K562 (cell line): ENCODE measurements around the gene SLC35G6. TPM values are rescaled to one million over a fixed set of nuclear protein-coding genes. Genes with fewer than 3 reads are reported as not detected.
A peak's percentile ranks its signal among the peaks of the same experiment; 100 is the strongest.

Experiments used
- ARNT ChIP-seq, 2 experiments: fragments of 450-650 bp; IDR thresholded peaks; 2 replicates each; pipeline ENCODE4 v1.6.1; 2016; ENCODE audit warnings: mild to moderate bottlenecking in 1 of 2
- CTCF ChIP-seq, 3 experiments: IDR thresholded peaks in 2 of 3; conservative IDR thresholded peaks in 1 of 3; 2 replicates each; pipeline ENCODE4 v1.5.1; 2011 to 2012; ENCODE audit warnings: low read length in 3 of 3, mild to moderate bottlenecking in 3 of 3, control low read depth in 2 of 3, improper control_type of control experiment in 1 of 3, inconsistent platforms in 1 of 3, low read depth in 1 of 3, mixed read lengths in 1 of 3, moderate library complexity in 1 of 3; ENCODE audit not compliant: insufficient read depth in 2 of 3
- GABPB1 ChIP-seq: sonication (generic); formaldehyde crosslinking; IDR thresholded peaks from 2 replicates; pipeline ENCODE4 v1.8.0; 2022; ENCODE audit warnings: mild to moderate bottlenecking, missing genetic modification reagents
- HOMEZ ChIP-seq: fragments of 250-450 bp; sonication (Bioruptor Pico); IDR thresholded peaks from 2 replicates; pipeline ENCODE4 v1.4.0; 2020; ENCODE audit warnings: mild to moderate bottlenecking, moderate library complexity
- KDM4B ChIP-seq, 2 experiments: fragments of 450-650 bp in 1 of 2; sonication (generic) in 1 of 2; IDR thresholded peaks; 2 replicates each; pipeline ENCODE4 v1.6.1; 2016 to 2017; ENCODE audit warnings: borderline replicate concordance in 2 of 2, antibody characterized with exemption in 1 of 2, low read depth in 1 of 2, mild to moderate bottlenecking in 1 of 2
- KDM5B ChIP-seq: fragments of 200-600 bp; sonication (generic); IDR thresholded peaks from 2 replicates; pipeline ENCODE4 v1.6.1; 2012; ENCODE audit warnings: low read depth, mild to moderate bottlenecking, moderate library complexity, low read length, control low read depth, inconsistent platforms; ENCODE audit not compliant: insufficient replicate concordance
- MCM7 ChIP-seq, 2 experiments: fragments of 450-650 bp; IDR thresholded peaks; 2 replicates each; pipeline ENCODE4 v1.6.1; 2016 to 2018
- MNT ChIP-seq, 2 experiments: fragments of 450-650 bp; conservative IDR thresholded peaks; 2 replicates each; pipeline ENCODE4 v1.6.1; 2017; ENCODE audit warnings: mild to moderate bottlenecking in 2 of 2, moderate library complexity in 2 of 2
- MXI1 ChIP-seq: IDR thresholded peaks from 2 replicates; pipeline ENCODE4 v1.6.1; 2011; ENCODE audit warnings: low read depth, mild to moderate bottlenecking, improper control_type of control experiment, low read length
- PKNOX1 ChIP-seq: fragments of 450-650 bp; IDR thresholded peaks from 2 replicates; pipeline ENCODE4 v1.6.1; 2016
- RNF2 ChIP-seq: sonication (generic); IDR thresholded peaks from 2 replicates; pipeline ENCODE4 v1.6.1; 2016
- SLC30A9 ChIP-seq: fragments of 250-450 bp; sonication (Bioruptor Pico); IDR thresholded peaks from 2 replicates; pipeline ENCODE4 v1.8.0; 2022; ENCODE audit warnings: mild to moderate bottlenecking, moderate library complexity
- VEZF1 ChIP-seq: fragments of 200-800 bp; sonication (Bioruptor generic); IDR thresholded peaks from 2 replicates; pipeline ENCODE4 v1.6.1; 2017; ENCODE audit warnings: missing genetic modification characterization, missing compliant biosample characterization
- ZBTB1 ChIP-seq: sonication (generic); formaldehyde crosslinking; IDR thresholded peaks from 2 replicates; pipeline ENCODE4 v1.8.1; 2023; ENCODE audit warnings: missing genetic modification reagents, low read depth, mild to moderate bottlenecking, borderline replicate concordance
- ZFX ChIP-seq: sonication (generic); formaldehyde crosslinking; IDR thresholded peaks from 2 replicates; pipeline ENCODE4 v1.8.0; 2022; ENCODE audit warnings: mild to moderate bottlenecking, missing genetic modification reagents, moderate library complexity
- ZNF140 ChIP-seq: fragments of 250-450 bp; sonication (Bioruptor Pico); IDR thresholded peaks from 2 replicates; pipeline ENCODE4 v1.8.0; 2021; ENCODE audit warnings: moderate library complexity, mild to moderate bottlenecking, inconsistent platforms
- ZNF232 ChIP-seq: sonication (generic); formaldehyde crosslinking; IDR thresholded peaks from 2 replicates; pipeline ENCODE4 v1.8.0; 2022; ENCODE audit warnings: mild to moderate bottlenecking, missing genetic modification reagents
- ZNF41 ChIP-seq: fragments of 250-450 bp; sonication (Bioruptor Pico); conservative IDR thresholded peaks from 2 replicates; pipeline ENCODE4 v1.4.0; 2020; ENCODE audit warnings: mild to moderate bottlenecking
- polyA plus RNA-seq, 8 experiments: library from polyadenylated mRNA; depleted of rRNA in 4 of 8; stranded (reverse) in 5 of 8; unstranded in 3 of 8; fragments of >200 nt; fragmentation: Nextera tagmentation in 2 of 8; fragmentation: Illumina TruSeq in 1 of 8; extraction: Ambion mirVana in 2 of 8; extraction: Trizol in 1 of 8; gene quantifications; 2 replicates each; pipeline versions ENCODE4 v1.2.1 to v1.2.3, GENCODE V29; 2011 to 2014; ENCODE audit warnings: inconsistent platforms in 1 of 8, missing spikeins in 1 of 8
- total RNA-seq, 7 experiments: library from RNA; depleted of rRNA in 6 of 7; stranded (reverse); fragments of >200 nt in 6 of 7; fragmentation: Illumina TruSeq in 2 of 7; extraction: Trizol in 2 of 7; gene quantifications; 2 replicates each; pipeline versions ENCODE4 v1.2.1 to v1.2.3, GENCODE V29; 2011 to 2021; ENCODE audit warnings: low replicate concordance in 1 of 7

Gene SLC35G6
- total and polyA plus RNA-seq, 9 of the 15 experiments (the other 6 are each of a cell fraction or from before 2014, with no cell fraction given), result not detected

- TF ChIP-seq ZFX (CRISPR knock-in tag) (peak; percentile 86), HOMEZ (CRISPR knock-in tag) (no peak), RNF2 (no peak), ARNT (IDR thresholded peaks at IDR 0.05) (no peak), ZNF41 (CRISPR knock-in tag) (no peak), ZNF140 (CRISPR knock-in tag) (no peak), ZBTB1 (CRISPR knock-in tag) (no peak; the same call in 1 of the 2 replicates), KDM5B (peak; percentile 27), MXI1 (no peak), PKNOX1 (no peak), SLC30A9 (CRISPR knock-in tag) (no peak), MNT (conservative IDR thresholded peaks at IDR 0.05) (0 out of 4 replicates have a peak, but pooled peaks of 1 of the 2 experiments have one; percentile 10), GABPB1 (CRISPR knock-in tag) (peak; percentile 55; the same call in 1 of the 2 replicates), CTCF (IDR thresholded peaks at IDR 0.05 in 2 of 3, conservative IDR thresholded peaks at IDR 0.05 in 1 of 3; ENCODE audit: insufficient read depth in 2 of 3, low read depth in 1 of 3, low read length in 3 of 3) (no peak), ZNF232 (CRISPR knock-in tag) (no peak), MCM7 (IDR thresholded peaks at IDR 0.05) (no peak), VEZF1 (CRISPR knock-in tag) (peak; percentile 98), KDM4B (IDR thresholded peaks at IDR 0.05; ENCODE audit: borderline replicate concordance in 2 of 2, low read depth in 1 of 2) (0 out of 4 replicates have a peak, but pooled peaks of 1 of the 2 experiments have one; percentile 12)
Observed at GRCh38 chr17:7479213-7480088, 1.8 kb upstream of the SLC35G6 start, which contains the start of gene ZBTB4 (continued).
